ENCODE data around the gene STPG1.

DNA sequence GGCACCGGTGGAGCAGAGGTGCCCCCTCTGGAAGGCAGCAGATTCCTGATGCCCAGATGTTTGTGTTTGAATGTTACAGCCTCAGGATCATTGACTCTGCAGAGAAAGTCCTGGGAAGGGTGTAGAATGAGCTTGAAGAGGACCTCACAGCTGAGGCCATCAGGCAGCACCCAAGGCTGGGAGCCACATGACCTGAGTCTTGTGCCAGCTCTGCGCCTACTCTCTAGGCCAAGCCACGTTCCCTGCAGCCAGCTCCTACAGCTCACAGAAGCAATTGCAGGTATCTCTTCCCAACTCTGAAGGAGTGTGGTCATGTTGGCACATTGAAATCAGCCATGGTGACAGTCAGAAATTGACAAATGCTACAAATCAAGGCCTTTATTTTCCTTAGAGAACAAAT is 58.1 kb downstream of the STPG1 start:
- TF ChIP-seq TAF1 (IDR thresholded peaks at IDR 0.05; ENCODE audit: borderline replicate concordance, low read depth, low read length) (no peak), POLR2AphosphoS5 (IDR thresholded peaks at IDR 0.05; ENCODE audit: low read depth, low read length) (no peak)
